Panc1 (cell line): Measurements from ENCODE around the gene XPNPEP1. TPM values are rescaled to one million over a fixed set of nuclear protein-coding genes. Genes with fewer than 3 reads are reported as not detected.

Experiments used
- ATAC-seq: fragments of 200-7000 bp; cut with Tn5 transposase; 2 replicates; pipeline ENCODE4 v1.9.1; 2020; ENCODE audit warnings: mild to moderate bottlenecking, moderate library complexity
- BruUV-seq: library from RNA; stranded (reverse); fragments of 400-500 nt; replicated peaks from 2 replicates; lab custom pipeline; 2021; lab: Mats Ljungman, UMichigan
- CTCF ChIA-PET: fragments of 300-600 bp; sonication (Branson Sonifier 250); formaldehyde crosslinking; loops from one replicate; lab custom pipeline; 2022; ENCODE audit warnings: antibody characterized with exemption; lab: Charles Lee
- POLR2A ChIA-PET: fragments of 300-600 bp; sonication (Branson Sonifier 250); formaldehyde crosslinking; loops from one replicate; lab custom pipeline; 2022; ENCODE audit warnings: antibody characterized with exemption; lab: Charles Lee
- DNase-seq: peaks from one replicate; pipeline ENCODE4 v3.0.0-alpha.2; 2010; ENCODE audit warnings: low read depth, low spot score
- H3K27ac ChIP-seq: 2 replicates; pipeline ENCODE4 v1.5.1; 2011; ENCODE audit warnings: mild to moderate bottlenecking, low read length, inconsistent platforms
- H3K27me3 ChIP-seq: fragments of 200-500 bp; sonication (Bioruptor generic); 2 replicates; pipeline ENCODE4 v1.6.0; 2014; ENCODE audit warnings: low read length, inconsistent platforms; ENCODE audit not compliant: control insufficient read depth, insufficient read depth
- H3K36me3 ChIP-seq: fragments of 200-500 bp; sonication (Bioruptor generic); 2 replicates; pipeline ENCODE4 v1.5.1; 2014; ENCODE audit warnings: inconsistent platforms, mild to moderate bottlenecking, low read length, moderate library complexity; ENCODE audit not compliant: control insufficient read depth, insufficient read depth
- H3K4me1 ChIP-seq: 2 replicates; pipeline ENCODE4 v1.5.1; 2011; ENCODE audit warnings: inconsistent platforms, mild to moderate bottlenecking, low read length, moderate library complexity; ENCODE audit not compliant: control insufficient read depth, insufficient read depth
- H3K4me3 ChIP-seq, 2 experiments: 2 replicates each; pipeline ENCODE4 v1.5.1; 2011 to 2012; ENCODE audit warnings: low read depth in 2 of 2, low read length in 2 of 2, mild to moderate bottlenecking in 2 of 2, inconsistent platforms in 1 of 2, moderate library complexity in 1 of 2
- H3K9me3 ChIP-seq: fragments of 200-500 bp; sonication (Bioruptor generic); 2 replicates; pipeline ENCODE4 v1.5.1; 2014; ENCODE audit warnings: low read depth, mild to moderate bottlenecking, inconsistent platforms, low read length, moderate library complexity; ENCODE audit not compliant: control insufficient read depth, insufficient read depth
- CTCF ChIP-seq: fragments of 450-650 bp; IDR thresholded peaks from 2 replicates; pipeline ENCODE4 v1.5.1; 2017; ENCODE audit warnings: mild to moderate bottlenecking
- POLR2AphosphoS5 ChIP-seq: IDR thresholded peaks from 2 replicates; pipeline ENCODE4 v1.6.1; 2012; ENCODE audit warnings: mild to moderate bottlenecking, low read depth, low read length, moderate library complexity
- REST ChIP-seq, 2 experiments: IDR thresholded peaks; 2 replicates each; pipeline ENCODE4 v1.6.1; 2011 to 2012; ENCODE audit warnings: low read depth in 2 of 2, control low read depth in 1 of 2, low read length in 1 of 2, mild to moderate bottlenecking in 1 of 2, moderate library complexity in 1 of 2; ENCODE audit not compliant: insufficient read depth in 1 of 2
- SIN3A ChIP-seq: IDR thresholded peaks from 2 replicates; pipeline ENCODE4 v1.6.1; 2012; ENCODE audit warnings: low read depth, mild to moderate bottlenecking, low read length, moderate library complexity, borderline replicate concordance; ENCODE audit not compliant: insufficient read depth
- TCF7L2 ChIP-seq: IDR thresholded peaks from 2 replicates; pipeline ENCODE4 v1.6.1; 2011; ENCODE audit warnings: mild to moderate bottlenecking, low read depth, low read length, inconsistent platforms
- in situ Hi-C: cut with HindIII; loops from 2 replicates; pipeline ENCODE4 v1.10.0; 2016; ENCODE audit warnings: low sequenced_read_pairs, low pct_unique_long_range_greater_than_20kb
- intact Hi-C: fragments of 100-400 bp; cut with micrococcal nuclease; formaldehyde crosslinking; loops from one replicate; pipeline ENCODE4 v1.10.0; 2022; ENCODE audit not compliant: unreplicated experiment
- total RNA-seq: library from RNA; stranded (reverse); gene quantifications from one replicate; pipeline ENCODE4 v1.2.1, GENCODE V29; 2021; ENCODE audit not compliant: unreplicated experiment

XPNPEP1 gene
- total RNA-seq, 1 experiment from 2014 or later, result 61.2 TPM

- ChIA-PET CTCF (interaction anchor here (0.6 to 1.2 kb wide), 14 partner anchors 12 to 926 kb away, joined by 3 to 11 read pairs (median 4); partner anchors contain the start of gene ADD3), POLR2A (no interaction called here)
- no peaks in the 10 kb centered on the region for H3K9me3 ChIP-seq
- in situ Hi-C loops, result no loop called here
- peaks cover 17% of the 10 kb centered on the region; the same call in 1 of the 2 replicates for H3K36me3 ChIP-seq
- peak; percentile 94 for ATAC-seq
- TF ChIP-seq POLR2AphosphoS5 (no peak), CTCF (peak; percentile 98), SIN3A (no peak)
- intact Hi-C loops, result loop anchor here (2.0 to 5.0 kb wide), 3 partner anchors 123 to 395 kb away; partner anchors contain the start of gene ADD3
- H3K27me3 ChIP-seq, result no peaks in the 10 kb centered on the region
- H3K4me3 ChIP-seq, result no peak overlapping the region
- BruUV-seq, result no TSS peak
- H3K27ac ChIP-seq, result no peak overlapping the region; the same call in 1 of the 2 replicates
- peaks cover 4% of the 10 kb centered on the region; the same call in 1 of the 2 replicates for H3K4me1 ChIP-seq
- peak; percentile 64 for DNase-seq
These were observed 39.2 kb downstream of the XPNPEP1 start for GRCh38 chr10:109883859-109884771.

- in situ Hi-C loops, result no loop called here
- Histone ChIP-seq H3K4me1 (peaks cover 4% of the 10 kb centered on the region; the same call in 1 of the 2 replicates), H3K4me3 (no peak overlapping the region), H3K27ac (no peak overlapping the region), H3K27me3 (no peaks in the 10 kb centered on the region), H3K9me3 (no peaks in the 10 kb centered on the region), H3K36me3 (peaks cover 14% of the 10 kb centered on the region; the same call in 1 of the 2 replicates)
- TF ChIP-seq POLR2AphosphoS5, result no peak
- TF ChIP-seq CTCF, result no peak
- TF ChIP-seq TCF7L2, result no peak
- no peak for TF ChIP-seq REST (IDR thresholded peaks at IDR 0.05; ENCODE audit: insufficient read depth in 1 of 2, low read depth in 2 of 2, low read length in 1 of 2)
- no peak for TF ChIP-seq SIN3A
- no peak for ATAC-seq
- ChIA-PET POLR2A (no interaction called here), CTCF (no interaction called here)
- intact Hi-C loops, result loop anchor here (5.0 kb wide), 1 partner anchor 125 kb away; the partner anchor contains the start of gene ADD3
- no TSS peak for BruUV-seq
- no peak for DNase-seq
These were observed 40.9 kb downstream of the XPNPEP1 start for GRCh38 chr10:109882251-109883057.
